Stimulated activated CD4-positive, alpha-beta T cell treated with anti-CD3 and anti-CD28 coated beads, Interleukin-15, amount 100 ng/mL, for 48 hours (primary cell): ENCODE measurements around the gene PPP4R3B.

Source experiments
- DNase-seq, 2 donors: peaks; one replicate each; pipeline ENCODE4 v3.0.0-alpha.2; 2020; ENCODE audit warnings: low read depth in 2 of 2

Gene PPP4R3B

GRCh38 chr2:55511508-55512124, 105.8 kb downstream of the PPP4R3B start:
- DNase-seq = no peak

- DNase-seq = no peak
Observed at GRCh38 chr2:55502590-55503141, 114.8 kb downstream of the PPP4R3B start.

DNA sequence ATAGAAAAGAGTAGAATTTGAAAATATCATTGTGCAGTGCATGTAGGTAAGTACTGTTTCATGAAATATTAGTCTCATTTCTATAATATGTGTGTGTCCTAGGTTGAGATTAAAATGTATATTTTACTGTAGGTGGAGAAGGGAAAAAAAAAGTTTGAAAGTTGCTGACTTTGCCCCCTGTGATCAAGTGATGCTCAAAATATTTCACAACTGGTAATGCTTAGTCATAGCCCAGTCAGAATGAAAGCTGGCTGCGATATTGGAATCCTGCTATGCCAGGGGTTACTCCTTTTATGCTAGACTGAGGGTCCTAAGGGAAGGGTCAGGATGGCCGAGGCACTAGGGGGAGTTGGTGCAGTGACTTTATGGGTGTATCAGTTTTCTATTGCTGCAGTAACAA, 117.4 kb downstream of the PPP4R3B start:
- no peak for DNase-seq

DNA sequence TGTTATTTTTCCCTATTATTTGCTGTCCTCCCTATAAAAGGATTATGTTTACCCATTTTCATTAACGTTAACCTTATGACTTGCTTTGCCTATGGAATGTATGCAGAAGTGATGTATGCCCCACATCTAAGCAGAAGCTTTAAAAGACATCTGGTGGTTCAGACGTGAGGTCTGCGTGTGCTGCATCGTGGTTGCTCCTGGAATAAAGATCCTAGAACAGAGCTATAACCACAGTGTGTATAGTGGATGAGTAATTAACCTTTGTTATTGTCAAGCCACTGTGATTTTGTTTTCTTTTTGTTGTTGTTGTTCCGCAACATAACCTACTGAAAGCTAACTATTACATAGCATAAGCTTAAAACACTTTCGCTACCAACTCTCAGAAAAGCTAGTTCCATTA, 118.8 kb downstream of the PPP4R3B start:
- DNase-seq = no peak
